Measurements from ENCODE around the gene TMEM164.

Gene TMEM164

DNA sequence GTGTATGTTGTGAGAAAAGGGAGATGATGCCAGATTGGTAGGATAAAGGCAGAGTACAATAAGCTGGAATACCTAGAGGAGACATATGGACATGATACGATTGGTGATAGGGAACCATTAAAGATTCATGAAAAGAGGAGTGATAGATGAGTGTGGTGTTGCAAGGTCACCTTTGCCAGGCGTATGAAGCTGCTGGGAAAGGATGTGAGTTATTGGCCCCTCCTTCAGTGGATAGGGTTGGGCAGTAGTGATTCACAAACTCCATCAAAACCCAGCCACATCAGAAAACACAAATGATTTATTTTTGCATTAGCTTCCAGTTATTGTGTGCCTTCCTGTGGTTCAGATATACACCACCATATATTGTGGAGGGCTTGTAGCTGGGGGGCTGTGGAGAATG is 34.3 kb downstream of the TMEM164 start:
- no peak for DNase-seq (ENCODE audit: low read depth in 3 of 3)

DNA sequence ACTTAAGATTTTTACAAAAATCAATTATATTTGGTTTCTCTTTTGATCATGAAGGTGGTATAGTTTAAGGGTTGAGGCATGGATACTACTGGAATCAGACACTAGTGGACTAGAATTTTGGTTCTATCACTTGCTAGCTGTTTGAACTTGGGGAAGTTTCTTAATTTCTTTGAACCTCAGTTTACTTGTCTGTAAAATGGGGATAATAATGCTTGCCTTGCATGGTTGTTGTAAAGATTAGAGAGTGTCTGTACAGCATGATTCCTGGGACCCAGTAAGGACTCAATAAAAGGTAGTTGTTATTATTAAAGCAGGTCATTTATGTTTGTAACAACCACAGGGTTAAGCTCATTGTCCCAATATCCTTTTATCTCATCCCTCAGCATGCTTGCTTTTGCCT is 36.0 kb downstream of the TMEM164 start:
- no peak for DNase-seq (ENCODE audit: low read depth in 3 of 3)

DNA sequence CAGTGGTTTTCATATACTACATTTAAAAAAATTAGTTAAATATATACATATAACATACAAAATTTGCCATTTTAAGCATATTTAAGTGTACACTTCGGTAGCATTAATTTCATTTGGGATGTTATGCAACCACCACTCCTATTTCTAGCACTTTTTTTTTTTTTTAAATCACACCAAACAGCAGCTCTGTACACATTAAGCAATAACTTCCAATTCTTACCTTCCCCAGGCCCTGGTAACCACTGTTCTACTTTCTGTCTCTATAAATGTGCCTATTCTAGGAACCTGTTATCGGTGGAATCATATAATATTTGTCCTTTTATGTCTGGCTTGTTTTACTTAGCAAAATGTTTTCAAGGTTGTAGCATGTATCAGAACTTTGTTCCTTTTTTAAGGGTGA is 39.1 kb downstream of the TMEM164 start:
- no peak for DNase-seq (ENCODE audit: low read depth in 3 of 3)

DNA sequence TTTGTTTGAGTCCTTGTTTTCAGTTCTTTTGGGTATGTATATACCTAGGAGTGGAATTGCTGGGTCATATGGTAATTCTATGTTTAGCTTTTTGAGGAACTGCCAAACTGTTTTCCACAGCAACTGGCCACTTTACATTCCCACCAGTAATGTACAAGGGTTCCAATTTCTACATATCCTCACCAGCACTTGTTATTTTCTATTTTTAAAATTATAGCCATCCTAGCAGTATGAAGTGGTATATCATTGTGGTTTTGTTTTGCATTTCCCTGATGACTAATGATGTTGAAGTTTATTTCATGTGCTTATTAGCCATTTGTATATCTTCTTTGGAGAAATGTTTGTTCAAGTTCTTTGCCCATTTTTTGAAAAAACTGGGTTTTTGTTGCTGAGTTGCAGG is 39.6 kb downstream of the TMEM164 start:
- no peak for DNase-seq (ENCODE audit: low read depth in 3 of 3)

DNA sequence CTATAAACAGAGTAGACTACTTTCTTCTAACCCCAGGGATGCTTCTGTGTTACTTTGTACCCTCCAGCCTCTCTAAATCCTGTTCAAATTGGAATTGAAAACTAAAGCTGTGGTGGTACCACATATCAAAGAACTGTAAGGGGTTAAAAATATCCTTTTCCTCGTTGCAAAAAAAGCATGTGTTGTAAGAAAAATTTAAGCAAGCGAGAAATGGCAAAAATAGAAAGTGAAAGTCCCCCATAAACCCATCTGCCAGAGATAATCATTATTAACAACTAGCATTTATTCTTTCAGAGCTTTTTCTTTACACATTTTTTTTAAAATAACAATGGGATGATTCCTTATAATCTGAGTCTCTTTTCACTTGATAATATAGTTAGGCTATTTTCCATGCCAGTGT is 40.6 kb downstream of the TMEM164 start:
- DNase-seq (ENCODE audit: low read depth in 3 of 3), result no peak

DNA sequence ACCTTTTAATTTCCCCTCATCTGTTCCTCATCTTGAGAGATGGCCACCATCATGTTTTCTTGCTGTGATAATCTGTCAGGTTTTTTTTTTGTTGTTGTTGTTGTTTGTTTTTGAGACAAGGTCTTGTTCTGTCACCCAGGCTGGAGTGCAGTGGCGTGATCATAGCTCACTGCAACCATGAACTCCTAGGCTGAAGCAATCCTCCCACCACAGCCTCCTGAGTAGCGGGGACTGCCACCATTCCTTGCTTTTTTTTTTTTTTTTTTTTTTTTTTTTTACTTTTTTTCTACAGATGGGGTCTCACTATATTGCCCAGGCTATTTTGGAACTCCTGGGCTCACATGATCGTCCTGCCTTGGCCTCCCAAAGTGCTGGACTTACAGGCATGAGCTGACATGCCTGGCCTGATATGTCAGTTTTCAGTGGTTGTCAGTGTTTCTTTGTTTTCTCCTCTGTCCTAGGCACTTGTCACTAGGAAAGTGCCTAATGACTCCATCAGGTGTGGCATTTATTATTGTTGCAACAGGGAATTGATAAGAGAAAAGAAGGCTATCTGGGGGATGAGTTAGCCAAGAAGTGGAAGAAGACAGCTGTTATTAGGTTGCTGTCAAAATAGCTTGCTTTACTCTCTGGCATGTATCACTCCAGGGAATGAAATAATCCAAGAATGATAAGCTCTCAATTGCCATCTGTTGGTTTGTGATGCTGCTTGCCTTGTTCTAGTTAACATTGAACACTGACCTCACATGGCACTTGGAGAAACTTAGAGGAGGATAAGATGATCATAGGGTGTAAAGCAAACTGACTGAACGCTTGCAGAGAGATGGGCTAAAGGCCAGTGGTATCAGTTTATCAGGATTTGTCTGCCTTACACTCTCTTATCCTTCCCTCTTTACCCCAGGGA is 41.7 kb downstream of the TMEM164 start:
- no peak for DNase-seq (ENCODE audit: low read depth in 3 of 3)

DNA sequence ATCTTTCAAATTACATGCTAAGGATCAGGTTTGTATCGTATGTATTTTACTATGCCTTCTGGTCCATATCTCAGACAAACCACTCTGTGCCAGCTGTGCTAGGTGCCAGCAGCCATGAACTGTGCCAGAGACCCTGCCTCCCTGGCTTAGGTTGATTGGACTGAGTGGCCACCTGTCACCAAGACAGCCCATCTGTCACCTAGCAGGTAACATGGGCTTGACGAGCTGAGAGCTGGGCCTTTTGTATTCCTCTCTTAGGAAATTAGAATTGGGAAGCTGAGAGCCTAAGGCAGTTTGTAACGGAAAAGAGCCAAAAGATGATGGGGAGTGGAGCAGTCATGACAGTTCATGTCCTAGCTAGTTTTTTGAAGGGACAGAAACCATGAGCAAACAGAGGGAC is 42.5 kb downstream of the TMEM164 start:
- DNase-seq (ENCODE audit: low read depth in 3 of 3), result no peak

DNA sequence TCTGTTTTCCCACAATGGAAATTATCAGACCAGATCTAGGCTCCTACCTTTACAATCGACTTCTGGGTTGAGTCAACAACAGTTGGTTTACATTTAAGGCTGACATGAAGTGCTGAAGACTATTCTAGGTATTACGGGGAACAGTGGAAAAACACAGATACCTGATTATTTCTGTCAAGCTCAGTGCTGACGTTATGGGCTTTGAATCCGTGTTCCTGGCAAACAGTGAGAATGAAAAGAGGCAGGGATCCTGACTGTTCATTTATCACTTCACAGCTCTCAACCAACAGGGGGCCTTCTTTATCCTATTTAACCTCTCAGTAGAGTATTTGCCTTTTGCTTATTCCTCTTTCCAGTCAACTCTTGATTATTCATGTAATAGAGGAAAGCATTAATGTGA is 43.1 kb downstream of the TMEM164 start:
- DNase-seq (ENCODE audit: low read depth in 3 of 3), result no peak

DNA sequence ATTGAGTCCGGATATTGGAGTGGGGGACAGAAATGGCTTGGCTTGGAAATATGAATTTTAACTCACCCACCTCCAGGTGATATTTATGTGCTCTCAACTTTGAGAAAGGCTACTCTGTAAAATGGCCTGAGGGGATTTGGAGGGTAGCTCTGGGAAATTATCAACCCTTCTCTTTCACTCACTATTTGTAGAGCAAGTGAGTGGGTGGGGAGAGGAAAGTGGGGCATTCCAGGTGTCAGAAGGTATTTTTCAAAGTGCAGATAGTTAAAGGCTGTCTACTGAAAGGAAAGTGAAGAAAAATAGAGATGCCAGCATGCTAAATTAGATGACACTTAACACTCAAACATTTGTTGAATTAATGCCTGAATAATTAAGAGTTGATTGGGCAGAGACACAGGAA is 44.1 kb downstream of the TMEM164 start:
- no peak for DNase-seq (ENCODE audit: low read depth in 3 of 3)

DNA sequence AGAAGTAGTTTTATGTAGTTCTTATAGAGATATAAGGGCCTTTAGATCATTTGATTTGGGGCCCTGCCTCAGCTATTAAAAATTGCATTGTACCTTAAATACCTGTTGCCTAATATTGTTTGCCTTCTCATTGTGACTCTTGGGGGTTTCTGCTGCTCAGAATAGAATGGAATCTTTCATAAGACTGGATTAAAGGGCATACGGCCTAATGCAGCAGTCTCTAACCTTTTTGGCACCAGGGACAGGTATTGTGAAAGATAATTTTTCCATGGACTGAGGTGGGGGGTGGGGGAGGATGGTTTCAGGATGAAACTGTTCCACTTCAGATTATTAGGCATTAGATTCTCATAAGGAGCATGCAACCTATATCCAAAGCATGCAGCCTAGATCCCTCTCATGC is 46.2 kb downstream of the TMEM164 start:
- DNase-seq (ENCODE audit: low read depth in 3 of 3), result no peak

DNA sequence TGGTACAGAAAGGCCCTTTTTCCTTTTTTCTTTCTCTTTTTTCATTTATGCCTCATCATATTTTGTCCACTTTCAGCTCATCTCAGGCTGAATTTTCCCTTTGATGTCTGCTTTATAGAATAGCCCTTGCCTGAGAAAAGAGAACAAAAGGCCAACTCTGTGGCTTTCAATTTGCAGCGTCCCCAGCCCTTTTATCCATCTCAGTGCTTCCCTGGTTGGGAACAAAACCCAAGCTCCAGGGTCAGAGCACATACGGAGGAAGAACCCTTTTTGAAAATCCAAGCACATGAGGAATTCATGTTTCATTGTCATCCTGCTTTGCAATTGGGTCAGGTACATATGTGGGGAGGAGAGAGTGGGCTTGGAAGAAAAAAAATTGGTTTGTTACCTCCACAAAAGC is 47.5 kb downstream of the TMEM164 start:
- no peak for DNase-seq (ENCODE audit: low read depth in 3 of 3)

DNA sequence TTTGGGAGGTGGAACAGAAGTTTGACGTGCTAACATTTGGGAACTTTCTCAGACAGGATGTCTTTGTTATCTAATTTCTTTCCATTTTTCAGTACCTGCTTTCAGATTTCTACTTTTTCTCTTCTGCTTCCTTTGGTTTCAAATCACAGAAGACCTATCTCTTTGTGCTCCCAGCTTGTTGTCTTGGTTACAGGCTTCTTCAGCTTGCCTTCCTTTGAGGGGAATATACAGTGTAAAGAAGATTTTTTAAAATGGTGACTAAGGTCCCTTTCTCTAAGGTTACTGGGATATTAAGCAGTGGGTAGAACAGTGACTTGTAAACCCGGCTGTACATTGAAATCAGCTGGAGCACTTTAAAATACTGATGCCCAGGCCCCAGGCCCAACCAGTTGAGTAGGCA is 48.0 kb downstream of the TMEM164 start:
- no peak for DNase-seq (ENCODE audit: low read depth in 3 of 3)

DNA sequence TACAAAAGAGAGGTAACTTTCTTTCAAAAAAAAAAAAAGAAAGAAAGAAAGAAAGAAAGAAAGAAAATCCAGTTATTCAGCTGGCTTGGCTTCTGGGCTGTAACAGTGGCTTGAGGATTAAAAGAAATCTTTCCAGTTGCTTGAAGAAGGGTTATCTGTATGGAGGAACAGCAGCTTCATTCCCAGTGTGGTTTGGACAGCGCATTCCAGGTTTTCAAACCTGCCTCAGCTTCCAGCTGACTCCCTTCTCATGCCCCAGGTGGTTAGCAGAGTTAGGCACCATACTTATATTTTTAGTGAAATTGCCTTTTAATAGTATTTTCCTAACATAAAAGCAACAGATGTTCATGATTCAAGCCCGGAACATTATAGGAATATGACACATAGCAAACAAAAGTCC is 48.6 kb downstream of the TMEM164 start:
- DNase-seq (ENCODE audit: low read depth in 3 of 3), result no peak

DNA sequence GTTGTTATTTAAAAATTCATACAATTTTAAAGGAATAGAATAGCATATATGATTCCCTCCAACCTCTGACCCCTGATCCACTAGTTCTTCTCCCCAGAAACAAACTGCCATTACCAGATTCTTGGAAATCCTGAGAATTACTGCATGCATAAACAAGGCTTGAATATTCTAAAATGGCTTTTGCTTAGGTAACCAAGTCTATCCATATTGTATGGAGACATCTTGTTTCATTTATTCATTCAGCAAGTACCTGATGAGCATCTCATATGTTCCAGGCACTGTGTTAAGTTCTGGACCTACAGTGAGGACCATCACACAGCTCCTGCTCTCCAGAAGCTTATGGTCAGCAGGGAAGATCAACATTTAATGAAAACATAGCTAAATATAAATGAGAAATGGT is 49.4 kb downstream of the TMEM164 start:
- no peak for DNase-seq (ENCODE audit: low read depth in 3 of 3)

DNA sequence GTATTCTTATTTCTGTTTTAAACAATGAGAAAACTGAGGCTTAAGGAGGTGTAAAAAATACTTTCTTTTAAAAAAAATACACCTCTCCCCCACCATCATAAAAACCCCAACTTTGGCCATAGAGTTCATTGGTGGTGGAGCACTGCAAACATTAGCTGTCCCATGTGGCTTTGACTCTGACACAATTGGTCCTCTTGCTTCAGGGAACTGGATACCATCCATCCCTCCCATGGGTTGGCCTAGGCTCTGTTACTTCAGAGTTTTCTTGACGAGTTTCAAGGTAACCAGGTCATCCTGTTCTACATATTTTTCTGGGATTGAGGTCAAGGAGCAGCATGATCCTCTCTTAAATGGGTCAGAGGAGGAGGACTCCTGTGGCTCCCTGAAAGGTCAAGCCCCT is 50.5 kb downstream of the TMEM164 start:
- DNase-seq (ENCODE audit: low read depth in 3 of 3), result no peak

DNA sequence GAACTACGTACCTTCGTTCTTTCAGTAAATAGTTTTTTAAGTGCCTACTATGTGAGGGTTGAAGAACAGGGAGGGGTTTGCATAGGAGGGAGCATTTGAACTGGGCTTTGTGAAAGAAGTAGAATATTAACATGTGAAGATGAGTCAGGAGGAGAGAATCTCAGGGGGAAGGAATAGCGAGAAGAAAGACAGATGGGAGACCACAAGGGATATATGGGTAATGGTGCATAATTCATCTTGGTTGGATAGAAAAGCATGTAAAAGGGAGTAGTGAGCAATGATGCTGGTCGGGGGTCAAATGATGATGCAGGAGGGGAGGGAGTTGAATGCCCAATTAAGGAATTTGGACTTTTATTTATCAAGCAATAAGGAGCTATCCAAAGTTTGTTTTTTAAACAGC is 52.7 kb downstream of the TMEM164 start:
- no peak for DNase-seq (ENCODE audit: low read depth in 3 of 3)

DNA sequence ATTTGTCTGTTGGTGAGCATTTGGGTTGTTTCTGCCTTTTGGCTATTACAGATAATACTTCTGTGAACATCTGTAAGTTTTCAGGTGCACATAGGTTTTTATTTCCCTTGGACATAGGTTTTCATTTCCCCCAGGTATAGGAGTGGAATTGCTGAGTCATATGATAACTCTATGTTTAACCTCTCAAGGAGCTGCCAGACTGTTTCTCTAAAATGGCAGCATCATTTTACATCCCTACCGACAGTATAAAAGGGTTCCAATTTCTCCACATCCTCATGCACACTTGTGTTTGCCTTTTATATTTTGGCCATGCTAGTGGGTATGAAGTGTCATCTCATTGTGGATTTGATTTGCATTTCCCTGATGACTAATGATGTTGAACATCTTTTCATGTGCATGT is 53.5 kb downstream of the TMEM164 start:
- no peak for DNase-seq (ENCODE audit: low read depth in 3 of 3)

DNA sequence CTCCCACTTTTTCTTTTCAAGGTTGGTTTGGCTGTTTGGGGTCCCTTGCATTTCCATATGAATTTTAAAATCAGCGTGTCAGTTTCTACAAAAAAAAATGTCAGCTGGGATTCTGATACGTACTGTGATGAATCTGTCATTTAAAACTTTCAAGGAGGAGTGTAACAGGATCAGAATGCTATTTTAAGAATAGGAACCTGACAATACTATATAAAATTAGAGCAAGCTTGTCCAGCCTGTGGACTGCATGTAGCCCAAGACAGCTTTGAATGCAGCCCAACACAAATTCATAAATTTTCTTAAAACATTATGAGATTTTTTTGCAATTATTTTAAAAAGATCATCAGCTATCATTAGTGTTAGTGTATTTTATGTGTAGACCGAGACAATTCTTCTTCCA is 56.5 kb downstream of the TMEM164 start:
- DNase-seq (ENCODE audit: low read depth in 3 of 3), result no peak

DNA sequence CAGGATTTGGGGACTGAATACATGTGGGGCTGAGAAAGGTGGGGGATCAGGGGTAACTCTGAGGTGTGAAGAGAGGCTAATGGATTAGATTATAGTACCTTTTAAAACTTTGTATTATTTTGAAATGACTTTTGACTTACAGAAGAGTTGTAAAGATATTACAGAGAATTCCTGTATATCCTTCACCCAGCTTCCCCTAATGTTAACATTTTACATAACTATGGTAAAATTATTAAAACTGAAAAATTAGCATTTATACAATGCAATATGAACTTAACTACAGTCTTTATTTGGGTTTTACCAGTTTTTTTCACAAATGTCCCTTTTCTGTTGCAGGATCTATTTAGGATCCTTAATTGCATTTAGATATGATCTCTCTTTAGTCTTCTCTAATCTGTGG is 57.4 kb downstream of the TMEM164 start:
- no peak for DNase-seq (ENCODE audit: low read depth in 3 of 3)

DNA sequence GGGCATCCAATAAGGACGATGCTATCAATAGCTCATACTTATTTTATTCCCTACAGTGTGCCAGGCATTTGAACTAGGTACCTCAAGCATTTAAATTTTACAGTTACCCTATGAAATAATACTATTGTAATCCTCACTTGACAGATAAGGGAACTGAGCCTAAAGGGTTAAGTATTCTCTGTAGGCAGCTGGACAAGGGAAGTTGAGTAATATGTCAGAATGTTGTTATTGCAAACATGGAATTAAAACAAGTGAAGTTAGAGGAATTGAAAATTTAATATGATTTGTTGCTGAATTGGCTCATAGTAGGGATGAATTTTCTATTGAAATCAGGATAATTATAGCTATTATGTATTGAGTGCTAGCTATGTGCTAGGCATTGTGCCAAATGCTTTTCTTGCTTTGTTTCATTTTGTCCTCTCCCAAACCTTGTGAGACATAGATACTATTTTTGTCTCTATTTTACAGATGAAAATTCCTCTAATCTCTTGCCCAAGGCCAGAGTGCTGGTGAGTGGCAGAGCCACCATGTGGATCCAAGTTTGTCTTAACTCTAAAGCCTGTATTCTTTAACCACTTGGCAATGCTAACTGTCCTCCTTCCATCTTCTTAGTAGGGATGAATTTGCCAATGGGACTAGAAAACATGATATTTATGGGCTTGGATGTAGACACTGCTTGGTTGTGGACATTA is 58.1 kb downstream of the TMEM164 start:
- DNase-seq (ENCODE audit: low read depth in 3 of 3), result no peak

DNA sequence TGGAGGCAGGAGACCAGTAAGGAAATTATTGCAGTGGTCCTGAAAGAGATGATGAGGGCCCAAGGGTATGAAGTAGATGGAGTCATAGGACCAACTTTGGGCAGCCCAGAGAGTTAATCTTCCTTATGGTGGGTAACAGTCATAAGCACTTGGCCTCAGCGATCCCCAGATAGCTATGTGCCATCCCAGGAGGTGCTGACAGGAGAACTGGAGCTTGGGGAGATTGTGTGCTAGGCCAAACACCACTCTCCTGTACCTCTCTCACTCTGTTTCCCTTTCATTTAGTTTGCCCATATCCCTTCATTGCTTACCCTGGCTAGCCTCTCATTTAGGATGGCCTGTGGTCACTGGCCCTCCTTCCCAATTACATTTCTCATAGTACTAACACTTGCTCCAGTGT is 60.0 kb downstream of the TMEM164 start:
- DNase-seq (ENCODE audit: low read depth in 3 of 3), result no peak

DNA sequence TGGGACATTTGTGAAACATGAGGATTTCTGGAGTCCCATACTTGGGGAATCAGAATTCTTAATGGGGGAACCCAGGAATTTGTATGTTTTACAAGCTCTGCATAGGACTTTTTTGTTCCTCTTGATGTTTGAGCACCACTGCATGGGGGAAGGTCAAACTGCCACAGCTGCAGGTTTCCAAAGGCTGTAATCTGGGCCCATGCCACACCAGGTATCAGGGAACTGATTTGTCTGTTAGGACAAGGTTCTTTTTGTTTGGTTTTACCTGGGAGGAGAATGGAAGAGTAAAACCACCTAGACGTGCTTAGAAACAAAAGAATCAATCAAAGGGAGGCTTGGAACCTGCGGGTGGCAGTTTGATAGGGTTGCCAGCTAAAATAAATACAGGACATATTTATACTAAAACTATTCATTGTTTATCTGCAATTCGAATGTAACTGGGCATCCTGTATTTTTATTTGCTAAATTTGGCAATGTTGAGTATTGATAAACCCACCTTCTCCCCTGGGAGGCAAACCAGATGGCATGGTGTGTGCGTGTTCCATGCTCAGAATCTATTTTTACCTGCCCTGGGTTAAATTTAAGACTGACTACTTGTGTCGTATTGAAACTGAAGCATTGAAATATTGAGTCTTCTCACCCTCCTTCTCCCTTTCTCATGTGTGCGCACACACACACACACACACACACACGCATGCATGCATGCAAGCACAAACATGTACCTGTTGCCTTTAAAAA is 63.7 kb downstream of the TMEM164 start:
- no peak for DNase-seq (ENCODE audit: low read depth in 3 of 3)

DNA sequence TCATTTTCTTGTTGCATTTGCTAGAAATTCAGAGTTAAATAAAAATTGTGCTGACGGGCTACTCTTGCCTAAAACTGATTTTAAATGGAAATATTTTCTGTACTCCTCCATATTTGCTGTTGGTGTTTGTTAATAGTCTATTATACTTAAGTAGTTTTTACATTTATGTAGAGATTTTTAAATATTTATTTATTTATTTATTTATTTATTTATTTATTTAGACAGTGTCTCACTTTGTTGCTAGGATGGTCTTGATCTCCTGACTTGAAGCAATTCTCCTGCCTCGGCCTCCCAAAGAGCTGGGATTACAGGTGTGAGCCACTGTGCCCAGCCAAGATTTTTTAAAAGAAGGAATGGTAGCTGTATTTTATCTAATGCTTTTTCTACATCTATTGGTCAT is 68.1 kb downstream of the TMEM164 start:
- no peak for DNase-seq (ENCODE audit: low read depth in 3 of 3)
